ENCODE measurements around the gene ATP5F1D. TPM values are rescaled to one million over a fixed set of nuclear protein-coding genes. Genes with fewer than 3 reads are reported as not detected.

ATP5F1D gene
- total and polyA plus RNA-seq, 2 of the 8 experiments (the other 6 are each of a cell fraction or from before 2014, with no cell fraction given), result 174 to 249 TPM

DNA sequence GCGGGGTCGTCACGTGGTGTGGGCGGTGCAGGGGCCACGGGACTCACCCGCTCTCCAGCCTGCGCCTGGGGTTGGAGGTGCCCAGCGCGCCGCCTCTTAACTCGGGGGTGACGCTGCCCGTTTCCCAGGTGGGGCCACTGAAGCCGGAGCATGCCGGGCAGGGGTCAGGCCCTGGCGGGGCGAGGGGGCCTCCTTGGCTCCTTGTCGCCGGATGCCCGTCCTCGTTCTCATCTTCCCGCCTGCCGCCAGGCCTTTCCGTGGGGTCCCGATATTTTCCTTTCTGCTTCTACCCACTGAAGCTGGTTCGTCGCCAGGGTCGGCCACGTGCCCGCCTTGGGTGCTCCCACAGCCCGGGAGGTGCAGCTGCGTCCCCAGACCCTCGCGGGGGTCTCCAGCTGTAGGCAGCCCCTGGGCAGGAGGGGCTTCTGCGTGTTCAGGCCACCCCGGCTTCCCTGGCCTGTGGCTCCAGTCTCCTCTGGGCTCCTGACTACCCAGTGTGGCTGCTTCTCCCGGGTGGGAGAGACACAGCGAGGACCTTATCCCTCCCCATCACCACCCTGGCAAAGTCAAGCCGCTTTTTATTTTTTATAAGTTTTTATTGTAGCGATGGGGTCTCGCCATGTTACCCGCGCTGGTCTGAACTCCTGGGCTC lies 34.6 kb downstream of the ATP5F1D start (continued):
- TF ChIP-seq SP4 (IDR thresholded peaks at IDR 0.05; ENCODE audit: low read length) (no peak), KDM4A (IDR thresholded peaks at IDR 0.05; ENCODE audit: low read depth, low read length, severe bottlenecking) (peak; percentile 3), ASH2L (IDR thresholded peaks at IDR 0.05; ENCODE audit: low read length) (no peak), SIX5 (IDR thresholded peaks at IDR 0.05; ENCODE audit: low read depth, low read length) (no peak), SP2 (IDR thresholded peaks at IDR 0.05; ENCODE audit: low read length) (no peak), TAF1 (IDR thresholded peaks at IDR 0.05; ENCODE audit: low read depth, low read length) (peak; percentile 34; the same call in 1 of the 2 replicates), RNF2 (IDR thresholded peaks at IDR 0.05; ENCODE audit: borderline replicate concordance, low read depth, low read length, missing control alignments, poor library complexity, severe bottlenecking) (no peak), KDM1A (IDR thresholded peaks at IDR 0.05; ENCODE audit: borderline replicate concordance, low read length) (no peak), PHF8 (conservative IDR thresholded peaks at IDR 0.05; ENCODE audit: low read depth, low read length) (no peak; the same call in 1 of the 2 replicates), EGR1 (IDR thresholded peaks at IDR 0.05; ENCODE audit: borderline replicate concordance, low read depth, low read length) (peak; percentile 95; the same call in 1 of the 2 replicates), TEAD4 (IDR thresholded peaks at IDR 0.05; ENCODE audit: low read depth, low read length) (no peak), CHD2 (IDR thresholded peaks at IDR 0.05; ENCODE audit: low read length) (no peak)
- TF ChIP-seq, protein P1, sequence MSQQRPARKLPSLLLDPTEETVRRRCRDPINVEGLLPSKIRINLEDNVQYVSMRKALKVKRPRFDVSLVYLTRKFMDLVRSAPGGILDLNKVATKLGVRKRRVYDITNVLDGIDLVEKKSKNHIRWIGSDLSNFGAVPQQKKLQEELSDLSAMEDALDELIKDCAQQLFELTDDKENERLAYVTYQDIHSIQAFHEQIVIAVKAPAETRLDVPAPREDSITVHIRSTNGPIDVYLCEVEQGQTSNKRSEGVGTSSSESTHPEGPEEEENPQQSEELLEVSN (IDR thresholded peaks at IDR 0.05), result peak; percentile 65; the same call in 1 of the 2 replicates

Measured in H1 (cell line).